Stimulated activated CD8-positive, alpha-beta memory T cell treated with anti-CD3 and anti-CD28 coated beads, Interleukin-15, amount 100 ng/mL, for 24 hours (primary cell): ENCODE data around the gene ABO.
"Not testable (repeated sequence)": the region's sequence is repeated elsewhere in the genome, so short reads cannot be mapped to it uniquely, and the experiment has no call there.

ENCODE experiments used
- DNase-seq: peaks from one replicate; pipeline ENCODE4 v3.0.0-alpha.2; 2020; ENCODE audit warnings: low read depth

Gene ABO

GRCh38 chr9:133225171-133226011 lies 49.6 kb downstream of the ABO start:
- no peak for DNase-seq

GRCh38 chr9:133224762-133225161 lies 50.2 kb downstream of the ABO start:
- DNase-seq, result no peak

- DNase-seq, result not testable (repeated sequence)
Measured at GRCh38 chr9:133223159-133223756, 51.7 kb downstream of the ABO start.

- not testable (repeated sequence) for DNase-seq
Measured at GRCh38 chr9:133221994-133222393, 53.0 kb downstream of the ABO start.

- DNase-seq, result no peak
Measured at GRCh38 chr9:133221177-133221809, 53.7 kb downstream of the ABO start.

GRCh38 chr9:133218049-133218975 lies 56.7 kb downstream of the ABO start:
- DNase-seq, result not testable (repeated sequence)

- DNase-seq, result not testable (repeated sequence)
Measured at GRCh38 chr9:133217333-133217988, 57.5 kb downstream of the ABO start.

- not testable (repeated sequence) for DNase-seq
Measured at GRCh38 chr9:133214276-133214675, 60.7 kb downstream of the ABO start.

- no peak for DNase-seq
Measured at GRCh38 chr9:133210609-133211008, 64.4 kb downstream of the ABO start.

GRCh38 chr9:133210202-133210532 lies 64.8 kb downstream of the ABO start:
- DNase-seq, result no peak

GRCh38 chr9:133209327-133210201 lies 65.4 kb downstream of the ABO start:
- not testable (repeated sequence) for DNase-seq

- not testable (repeated sequence) for DNase-seq
Measured at GRCh38 chr9:133208880-133209300, 66.1 kb downstream of the ABO start, which contains the start of gene OBP2B. Gene OBP2B, minus strand, starts transcription at chr9:133209250. Its CDS starts 51 bp downstream, at chr9:133209199.

GRCh38 chr9:133208171-133208879 lies 66.7 kb downstream of the ABO start:
- DNase-seq, result not testable (repeated sequence)

- DNase-seq, result no peak
Measured at GRCh38 chr9:133207540-133208170, 67.3 kb downstream of the ABO start.

- DNase-seq, result no peak
Measured at GRCh38 chr9:133207021-133207531, 67.9 kb downstream of the ABO start.

GRCh38 chr9:133205996-133206931 lies 68.7 kb downstream of the ABO start:
- DNase-seq, result no peak

- not testable (repeated sequence) for DNase-seq
Measured at GRCh38 chr9:133205481-133205887, 69.5 kb downstream of the ABO start.
